HCT116 (cell line): ENCODE measurements around the gene CACNG1. TPM values are rescaled to one million over a fixed set of nuclear protein-coding genes. Genes with fewer than 3 reads are reported as not detected.

Source experiments
- ATAC-seq: fragments of 200-7000 bp; cut with Tn5 transposase; 2 replicates; pipeline ENCODE4 v1.9.1; 2020; ENCODE audit warnings: mild to moderate bottlenecking, moderate library complexity
- BruUV-seq: library from RNA; stranded (reverse); fragments of 400-500 nt; replicated peaks from 2 replicates; lab custom pipeline; 2021; lab: Mats Ljungman, UMichigan
- CTCF ChIA-PET: fragments of 300-600 bp; sonication (Branson Sonifier 250); formaldehyde crosslinking; loops from one replicate; lab custom pipeline; 2021; ENCODE audit warnings: antibody characterized with exemption; lab: Charles Lee
- POLR2A ChIA-PET: fragments of 300-600, 350-600 bp; sonication (Branson Sonifier 250); formaldehyde crosslinking; loops from one replicate; lab custom pipeline; 2021; ENCODE audit warnings: antibody characterized with exemption; lab: Charles Lee
- RAD21 ChIA-PET, 2 experiments: fragments of 300-600 bp; sonication (Branson Sonifier 250); formaldehyde crosslinking; loops; one replicate each; lab custom pipeline; 2023; ENCODE audit warnings: low total read pairs in 2 of 2; ENCODE audit not compliant: uncharacterized antibody in 2 of 2, unreplicated experiment in 2 of 2, low non-redundant PET in 1 of 2; lab: Charles Lee
- DNase-seq: peaks from one replicate; pipeline ENCODE4 v3.0.0-alpha.2; 2010; ENCODE audit warnings: low read depth, low spot score
- H2AFZ ChIP-seq: fragments of 200-600 bp; shearing (Covaris generic), sonication (generic); 2 replicates; pipeline ENCODE4 v1.6.1; 2017; ENCODE audit warnings: low read depth, mixed run types, mixed read lengths, antibody characterized with exemption, low read length; ENCODE audit not compliant: poor library complexity, severe bottlenecking
- H3K27ac ChIP-seq: 2 replicates; pipeline ENCODE4 v1.5.1; 2012; ENCODE audit warnings: low read depth, low read length
- H3K27me3 ChIP-seq: fragments of 200-600 bp; sonication (generic); 2 replicates; pipeline ENCODE4 v1.6.1; 2016; ENCODE audit warnings: mixed run types, low read length, mixed read lengths; ENCODE audit not compliant: insufficient read depth
- H3K36me3 ChIP-seq, 2 experiments: fragments of 200-500 bp in 1 of 2; fragments of 200-600 bp in 1 of 2; sonication (Bioruptor generic) in 1 of 2; sonication (generic) in 1 of 2; 2 replicates each; pipeline versions ENCODE4 v1.5.1 to v1.6.1; 2014 to 2016; ENCODE audit warnings: low read length in 2 of 2, inconsistent platforms in 1 of 2, mixed read lengths in 1 of 2, mixed run types in 1 of 2; ENCODE audit not compliant: insufficient read depth in 2 of 2, control insufficient read depth in 1 of 2
- H3K4me1 ChIP-seq, 2 experiments: fragments of 200-600 bp in 1 of 2; sonication (generic) in 1 of 2; 2 replicates each; pipeline versions ENCODE4 v1.5.1 to v1.6.1; 2012 to 2017; ENCODE audit warnings: low read length in 2 of 2, inconsistent platforms in 1 of 2, mild to moderate bottlenecking in 1 of 2, mixed read lengths in 1 of 2, mixed run types in 1 of 2, moderate library complexity in 1 of 2; ENCODE audit not compliant: insufficient read depth in 2 of 2, control insufficient read depth in 1 of 2
- H3K4me2 ChIP-seq: fragments of 200-600 bp; sonication (generic); 2 replicates; pipeline ENCODE4 v1.6.1; 2017; ENCODE audit warnings: mixed run types, low read length, mixed read lengths
- H3K4me3 ChIP-seq, 2 experiments: fragments of 200-600 bp in 1 of 2; sonication (generic) in 1 of 2; replicated peaks in 1 of 2; 2 replicates each; pipeline ENCODE4 v1.5.1; 2011 to 2016; ENCODE audit warnings: low read length in 2 of 2, control low read depth in 1 of 2, low read depth in 1 of 2, mild to moderate bottlenecking in 1 of 2, mixed read lengths in 1 of 2, mixed run types in 1 of 2
- H3K79me2 ChIP-seq: fragments of 200-600 bp; sonication (generic); 2 replicates; pipeline ENCODE4 v1.6.1; 2017; ENCODE audit warnings: mild to moderate bottlenecking, mixed run types, low read length, moderate library complexity, mixed read lengths; ENCODE audit not compliant: insufficient read depth
- H3K9ac ChIP-seq: fragments of 200-600 bp; sonication (generic); 2 replicates; pipeline ENCODE4 v1.6.1; 2016; ENCODE audit warnings: low read length, mixed read lengths
- H3K9me2 ChIP-seq: fragments of 200-600 bp; sonication (generic), shearing (Covaris generic); 2 replicates; pipeline ENCODE4 v1.6.1; 2017; ENCODE audit warnings: mixed run types, mild to moderate bottlenecking, moderate library complexity; ENCODE audit not compliant: insufficient read depth
- H3K9me3 ChIP-seq, 2 experiments: fragments of 200-500 bp in 1 of 2; fragments of 200-600 bp in 1 of 2; sonication (Bioruptor generic) in 1 of 2; sonication (generic) in 1 of 2; 2 replicates each; pipeline ENCODE4 v1.6.1; 2014 to 2017; ENCODE audit warnings: low read length in 2 of 2, mixed read lengths in 2 of 2, inconsistent platforms in 1 of 2, low read depth in 1 of 2, mild to moderate bottlenecking in 1 of 2, mixed run types in 1 of 2, moderate library complexity in 1 of 2; ENCODE audit not compliant: control insufficient read depth in 1 of 2, insufficient read depth in 1 of 2
- H4K20me1 ChIP-seq: fragments of 200-600 bp; sonication (generic), shearing (Covaris generic); 2 replicates; pipeline ENCODE4 v1.6.1; 2017; ENCODE audit warnings: mixed run types, mild to moderate bottlenecking, moderate library complexity; ENCODE audit not compliant: insufficient read depth
- CBX3 ChIP-seq: IDR thresholded peaks from 2 replicates; pipeline ENCODE4 v1.6.1; 2012; ENCODE audit warnings: low read depth
- CEBPB ChIP-seq: IDR thresholded peaks from 2 replicates; pipeline ENCODE4 v1.6.1; 2012; ENCODE audit warnings: low read depth
- CTCF ChIP-seq, 3 experiments: fragments of 200-600 bp in 1 of 3; sonication (generic) in 1 of 3; IDR thresholded peaks in 2 of 3; conservative IDR thresholded peaks in 1 of 3; 2 replicates each; pipeline ENCODE4 v1.5.1; 2012 to 2017; ENCODE audit warnings: low read depth in 2 of 3, low read length in 2 of 3, antibody characterized with exemption in 1 of 3, borderline replicate concordance in 1 of 3, control low read depth in 1 of 3, mild to moderate bottlenecking in 1 of 3, mixed read lengths in 1 of 3, mixed run types in 1 of 3, moderate library complexity in 1 of 3; ENCODE audit not compliant: insufficient read depth in 1 of 3
- ELF1 ChIP-seq: IDR thresholded peaks from 2 replicates; pipeline ENCODE4 v1.6.1; 2012; ENCODE audit warnings: low read depth, borderline replicate concordance
- EZH2 ChIP-seq: fragments of 200-600 bp; sonication (generic); IDR thresholded peaks from 2 replicates; pipeline ENCODE4 v1.6.1; 2017; ENCODE audit warnings: antibody characterized with exemption, mixed run types
- FOSL1 ChIP-seq: IDR thresholded peaks from 2 replicates; pipeline ENCODE4 v1.6.1; 2012; ENCODE audit warnings: low read depth
- POLR2A ChIP-seq: IDR thresholded peaks from 2 replicates; pipeline ENCODE4 v1.7.0; 2011; ENCODE audit warnings: borderline replicate concordance; ENCODE audit not compliant: insufficient read depth, insufficient read length; ENCODE audit errors: extremely low read depth
- POLR2AphosphoS5 ChIP-seq: IDR thresholded peaks from 2 replicates; pipeline ENCODE4 v1.6.1; 2011; ENCODE audit warnings: mild to moderate bottlenecking, low read depth, low read length, moderate library complexity
- SP1 ChIP-seq: IDR thresholded peaks from 2 replicates; pipeline ENCODE4 v1.6.1; 2012; ENCODE audit warnings: low read depth
- SRF ChIP-seq: IDR thresholded peaks from 2 replicates; pipeline ENCODE4 v1.6.1; 2012; ENCODE audit warnings: low read depth
- TCF7L2 ChIP-seq: IDR thresholded peaks from 2 replicates; pipeline ENCODE4 v1.7.0; 2011; ENCODE audit warnings: borderline replicate concordance, inconsistent platforms; ENCODE audit not compliant: insufficient read depth, insufficient read length; ENCODE audit errors: extremely low read depth
- intact Hi-C: fragments of 100-400 bp; cut with micrococcal nuclease; formaldehyde crosslinking; loops from 2 replicates; pipeline ENCODE4 v1.10.0; 2022
- total RNA-seq: library from RNA; stranded (reverse); gene quantifications from one replicate; pipeline ENCODE4 v1.2.1, GENCODE V29; 2021; ENCODE audit not compliant: unreplicated experiment
- TF ChIP-seq, protein P1 (sequence below): IDR thresholded peaks from 2 replicates; pipeline ENCODE4 v1.6.1; 2012; ENCODE audit warnings: low read depth

The CACNG1 gene
- total RNA-seq, 1 experiment from 2014 or later, result not detected

DNA sequence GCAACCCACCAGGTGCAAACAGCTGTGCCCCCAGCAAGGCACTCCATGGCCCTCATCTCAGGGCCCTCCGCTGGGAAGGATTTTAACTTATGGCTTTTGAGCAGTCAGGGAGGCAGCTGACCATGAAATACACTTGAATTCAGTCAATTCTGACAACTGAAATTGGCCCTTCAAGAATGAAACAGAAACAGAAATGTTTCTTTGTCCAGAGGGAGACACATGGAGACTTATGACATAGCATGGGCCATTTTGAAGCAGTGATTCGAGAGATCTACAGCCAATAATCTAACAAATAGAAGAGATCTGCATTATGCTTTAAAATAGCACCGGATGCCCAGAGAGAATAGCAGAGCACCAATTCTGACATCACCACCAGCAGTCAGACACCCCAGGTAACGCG, 7.5 kb downstream of the CACNG1 start:
- intact Hi-C loops, result no loop called here
- no TSS peak for BruUV-seq
- no peak overlapping the region for H3K4me3 ChIP-seq

More for the DNA sequence above, 7.5 kb downstream of the CACNG1 start:
- no peak for ATAC-seq
- Histone ChIP-seq H3K27me3 (no peaks in the 10 kb centered on the region), H3K4me1 (no peaks in the 10 kb centered on the region), H3K36me3 (no peaks in the 10 kb centered on the region)
- TF ChIP-seq SRF, result no peak
- TF ChIP-seq POLR2A, result no peak
- no peak for TF ChIP-seq EZH2
- no peak for TF ChIP-seq CEBPB
- TF ChIP-seq FOSL1, result no peak
- TF ChIP-seq SP1, result no peak
- TF ChIP-seq, protein P1, sequence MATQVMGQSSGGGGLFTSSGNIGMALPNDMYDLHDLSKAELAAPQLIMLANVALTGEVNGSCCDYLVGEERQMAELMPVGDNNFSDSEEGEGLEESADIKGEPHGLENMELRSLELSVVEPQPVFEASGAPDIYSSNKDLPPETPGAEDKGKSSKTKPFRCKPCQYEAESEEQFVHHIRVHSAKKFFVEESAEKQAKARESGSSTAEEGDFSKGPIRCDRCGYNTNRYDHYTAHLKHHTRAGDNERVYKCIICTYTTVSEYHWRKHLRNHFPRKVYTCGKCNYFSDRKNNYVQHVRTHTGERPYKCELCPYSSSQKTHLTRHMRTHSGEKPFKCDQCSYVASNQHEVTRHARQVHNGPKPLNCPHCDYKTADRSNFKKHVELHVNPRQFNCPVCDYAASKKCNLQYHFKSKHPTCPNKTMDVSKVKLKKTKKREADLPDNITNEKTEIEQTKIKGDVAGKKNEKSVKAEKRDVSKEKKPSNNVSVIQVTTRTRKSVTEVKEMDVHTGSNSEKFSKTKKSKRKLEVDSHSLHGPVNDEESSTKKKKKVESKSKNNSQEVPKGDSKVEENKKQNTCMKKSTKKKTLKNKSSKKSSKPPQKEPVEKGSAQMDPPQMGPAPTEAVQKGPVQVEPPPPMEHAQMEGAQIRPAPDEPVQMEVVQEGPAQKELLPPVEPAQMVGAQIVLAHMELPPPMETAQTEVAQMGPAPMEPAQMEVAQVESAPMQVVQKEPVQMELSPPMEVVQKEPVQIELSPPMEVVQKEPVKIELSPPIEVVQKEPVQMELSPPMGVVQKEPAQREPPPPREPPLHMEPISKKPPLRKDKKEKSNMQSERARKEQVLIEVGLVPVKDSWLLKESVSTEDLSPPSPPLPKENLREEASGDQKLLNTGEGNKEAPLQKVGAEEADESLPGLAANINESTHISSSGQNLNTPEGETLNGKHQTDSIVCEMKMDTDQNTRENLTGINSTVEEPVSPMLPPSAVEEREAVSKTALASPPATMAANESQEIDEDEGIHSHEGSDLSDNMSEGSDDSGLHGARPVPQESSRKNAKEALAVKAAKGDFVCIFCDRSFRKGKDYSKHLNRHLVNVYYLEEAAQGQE, result no peak
- TF ChIP-seq TCF7L2, result no peak
- no peak for TF ChIP-seq CBX3
- TF ChIP-seq POLR2AphosphoS5, result no peak
- TF ChIP-seq ELF1, result no peak
- TF ChIP-seq CTCF (IDR thresholded peaks at IDR 0.05 in 2 of 3, conservative IDR thresholded peaks at IDR 0.05 in 1 of 3; ENCODE audit: borderline replicate concordance in 1 of 3, insufficient read depth in 1 of 3, low read depth in 2 of 3, low read length in 2 of 3), result no peak
- TF ChIP-seq, all 23 proteins: peak for 0
- Histone ChIP-seq H3K79me2 (no peaks in the 10 kb centered on the region), H4K20me1 (no peaks in the 10 kb centered on the region), H3K27ac (no peak overlapping the region), H3K9me2 (no peaks in the 10 kb centered on the region), H3K9ac (no peak overlapping the region), H3K4me2 (no peak overlapping the region), H3K9me3 (peaks cover 11 to 13% of the 10 kb centered on the region in 2 experiments; a peak in 1 of 4 replicates), H2AFZ (no peak overlapping the region)
- DNase-seq, result no peak
- POLR2A ChIA-PET, result no interaction called here
- RAD21 ChIA-PET, result no interaction called here
- CTCF ChIA-PET, result no interaction called here
